Muscle of leg (tissue), 11 donors: ENCODE measurements around the gene CHIT1. TPM values are rescaled to one million over a fixed set of nuclear protein-coding genes. Genes with fewer than 3 reads are reported as not detected.

ENCODE experiments used
- DNase-seq: peaks from one replicate; pipeline ENCODE4 v3.0.0; 2013
- H3K27ac ChIP-seq: one replicate; pipeline ENCODE4 v1.5.1; 2013; ENCODE audit warnings: mild to moderate bottlenecking, low read length, control low read depth
- H3K27me3 ChIP-seq: one replicate; pipeline ENCODE4 v1.6.1; 2013; ENCODE audit warnings: low read length; ENCODE audit not compliant: control insufficient read depth, insufficient read depth
- H3K36me3 ChIP-seq: one replicate; pipeline ENCODE4 v1.6.1; 2013; ENCODE audit warnings: low read length; ENCODE audit not compliant: control insufficient read depth, insufficient read depth
- H3K4me1 ChIP-seq: one replicate; pipeline ENCODE4 v1.6.1; 2013; ENCODE audit warnings: low read length; ENCODE audit not compliant: control insufficient read depth, insufficient read depth
- H3K4me3 ChIP-seq: one replicate; pipeline ENCODE4 v1.5.1; 2013; ENCODE audit warnings: low read length, control low read depth
- H3K9me3 ChIP-seq: replicated peaks from 2 replicates; pipeline ENCODE4 v1.6.1; 2013; ENCODE audit warnings: low read depth, low read length; ENCODE audit not compliant: control insufficient read depth
- WGBS: methylation state at CpG from one replicate; pipeline ENCODE4 v1.1.5; 2013; ENCODE audit warnings: missing lambda C conversion rate; ENCODE audit not compliant: insufficient coverage; 5-methylcytosine and 5-hydroxymethylcytosine counted together
- polyA plus RNA-seq, 8 donors: library from polyadenylated mRNA; unstranded; fragments of 120-200 nt; gene quantifications; one replicate each; pipeline versions ENCODE4 v1.2.1 to v1.2.3, GENCODE V29; 2013; ENCODE audit warnings: inconsistent platforms in 1 of 8, low replicate concordance in 1 of 8; ENCODE audit not compliant: insufficient read length in 8 of 8, insufficient read depth in 1 of 8
- total RNA-seq: library from RNA; stranded (reverse); fragments of 120-200 nt; gene quantifications from one replicate; pipeline ENCODE4 v1.2.4, GENCODE V29; 2013

The CHIT1 gene
- total and polyA plus RNA-seq, 9 donors: 0.09 to 1.5 (median 0.57) TPM

- Histone ChIP-seq H3K27me3 (no peaks in the 10 kb centered on the region), H3K4me1 (peaks cover 21% of the 10 kb centered on the region), H3K9me3 (no peaks in the 10 kb centered on the region), H3K27ac (no peak overlapping the region), H3K4me3 (no peak overlapping the region), H3K36me3 (no peaks in the 10 kb centered on the region)
- WGBS: 71% methylated on average over 3 of the region's 3 CpGs
- no peak for DNase-seq
Measured at GRCh38 chr1:203196371-203196770, 33.1 kb downstream of the CHIT1 start.

GRCh38 chr1:203190949-203191348 lies 38.5 kb downstream of the CHIT1 start:
- WGBS: 90% methylated on average over 1 of the region's 2 CpGs
- Histone ChIP-seq H3K27me3 (no peaks in the 10 kb centered on the region), H3K4me3 (no peak overlapping the region), H3K27ac (no peak overlapping the region), H3K9me3 (no peaks in the 10 kb centered on the region), H3K36me3 (no peaks in the 10 kb centered on the region), H3K4me1 (peaks cover 7% of the 10 kb centered on the region)
- DNase-seq: no peak

- no peak overlapping the region for H3K27ac ChIP-seq
- H3K9me3 ChIP-seq: no peaks in the 10 kb centered on the region
- peaks cover 7% of the 10 kb centered on the region for H3K4me1 ChIP-seq
- WGBS: 72% methylated on average over 3 of the region's 7 CpGs
- no peak overlapping the region for H3K4me3 ChIP-seq
- H3K27me3 ChIP-seq: no peaks in the 10 kb centered on the region
- H3K36me3 ChIP-seq: no peaks in the 10 kb centered on the region
- no peak for DNase-seq
Measured at GRCh38 chr1:203189951-203190352, 39.5 kb downstream of the CHIT1 start.

DNA sequence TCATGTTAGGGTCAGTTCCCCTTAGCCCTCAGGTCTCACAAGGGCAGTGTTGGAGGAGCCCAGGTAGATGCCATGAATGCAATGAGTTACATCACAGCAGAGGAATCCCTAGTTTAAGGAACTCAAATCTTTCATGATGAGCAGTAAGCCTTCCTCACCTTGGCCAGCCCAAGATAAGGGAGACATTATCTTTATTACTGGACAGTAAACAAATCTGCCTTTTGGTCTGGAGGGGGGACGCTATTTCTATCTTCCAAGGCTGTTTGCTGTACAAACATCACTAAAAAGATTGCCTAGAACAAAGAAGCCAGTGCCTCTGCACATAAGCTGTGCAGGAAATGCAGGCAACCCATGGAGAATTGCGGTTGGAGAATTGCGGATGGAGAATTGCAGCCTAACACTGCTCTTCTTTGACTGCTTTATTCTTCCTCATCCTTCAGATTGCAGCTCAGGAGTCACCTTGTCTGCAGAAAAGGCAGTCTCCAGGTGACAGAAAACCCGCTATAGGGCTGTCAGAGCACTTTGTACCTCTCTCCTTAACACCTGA lies 40.7 kb downstream of the CHIT1 start:
- Histone ChIP-seq H3K27me3 (no peaks in the 10 kb centered on the region), H3K36me3 (no peaks in the 10 kb centered on the region), H3K9me3 (no peaks in the 10 kb centered on the region), H3K4me1 (peaks cover 7% of the 10 kb centered on the region), H3K27ac (no peak overlapping the region), H3K4me3 (no peak overlapping the region)
- DNase-seq: no peak
- WGBS: no CpG with 5 or more reads among the region's 4 CpGs

DNA sequence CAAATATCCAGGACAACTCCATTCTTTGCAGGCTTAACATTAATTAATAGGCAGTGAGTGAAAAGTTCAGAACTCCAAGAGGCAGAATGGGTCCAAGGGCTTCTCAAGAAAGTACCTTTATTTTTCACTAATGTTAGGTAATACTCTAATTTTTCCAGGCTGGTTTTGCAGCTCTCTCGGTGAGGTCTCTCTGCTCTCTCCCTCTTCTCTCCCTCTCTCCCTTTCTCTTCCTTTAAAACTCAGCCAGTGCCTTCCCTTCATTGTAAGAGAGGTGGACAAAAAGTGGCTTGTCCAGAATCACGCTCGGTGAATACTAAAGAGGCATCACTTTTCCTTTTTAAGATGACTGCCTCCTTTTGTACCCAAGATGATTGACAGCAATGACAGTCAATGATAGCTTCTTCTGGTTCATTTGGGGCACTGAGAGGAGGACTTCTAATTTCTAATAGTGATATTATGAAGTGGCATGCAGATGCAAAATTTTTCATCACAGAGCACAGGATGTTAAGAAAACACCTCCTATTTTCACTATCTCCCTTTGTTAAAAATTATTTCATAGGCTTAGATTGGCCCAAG lies 41.7 kb downstream of the CHIT1 start:
- Histone ChIP-seq H3K4me1 (peaks cover 7% of the 10 kb centered on the region), H3K4me3 (no peak overlapping the region), H3K27ac (no peak overlapping the region), H3K9me3 (no peaks in the 10 kb centered on the region), H3K27me3 (no peaks in the 10 kb centered on the region), H3K36me3 (no peaks in the 10 kb centered on the region)
- no CpG with 5 or more reads among the region's 3 CpGs for WGBS
- no peak for DNase-seq

- H3K27ac ChIP-seq: no peak overlapping the region
- H3K27me3 ChIP-seq: no peaks in the 10 kb centered on the region
- DNase-seq: no peak
- peaks cover 8% of the 10 kb centered on the region for H3K4me1 ChIP-seq
- 16% methylated on average over 3 of the region's 7 CpGs for WGBS
- H3K36me3 ChIP-seq: no peaks in the 10 kb centered on the region
- H3K4me3 ChIP-seq: no peak overlapping the region
- no peaks in the 10 kb centered on the region for H3K9me3 ChIP-seq
Measured at GRCh38 chr1:203187304-203187685, 42.2 kb downstream of the CHIT1 start.

DNA sequence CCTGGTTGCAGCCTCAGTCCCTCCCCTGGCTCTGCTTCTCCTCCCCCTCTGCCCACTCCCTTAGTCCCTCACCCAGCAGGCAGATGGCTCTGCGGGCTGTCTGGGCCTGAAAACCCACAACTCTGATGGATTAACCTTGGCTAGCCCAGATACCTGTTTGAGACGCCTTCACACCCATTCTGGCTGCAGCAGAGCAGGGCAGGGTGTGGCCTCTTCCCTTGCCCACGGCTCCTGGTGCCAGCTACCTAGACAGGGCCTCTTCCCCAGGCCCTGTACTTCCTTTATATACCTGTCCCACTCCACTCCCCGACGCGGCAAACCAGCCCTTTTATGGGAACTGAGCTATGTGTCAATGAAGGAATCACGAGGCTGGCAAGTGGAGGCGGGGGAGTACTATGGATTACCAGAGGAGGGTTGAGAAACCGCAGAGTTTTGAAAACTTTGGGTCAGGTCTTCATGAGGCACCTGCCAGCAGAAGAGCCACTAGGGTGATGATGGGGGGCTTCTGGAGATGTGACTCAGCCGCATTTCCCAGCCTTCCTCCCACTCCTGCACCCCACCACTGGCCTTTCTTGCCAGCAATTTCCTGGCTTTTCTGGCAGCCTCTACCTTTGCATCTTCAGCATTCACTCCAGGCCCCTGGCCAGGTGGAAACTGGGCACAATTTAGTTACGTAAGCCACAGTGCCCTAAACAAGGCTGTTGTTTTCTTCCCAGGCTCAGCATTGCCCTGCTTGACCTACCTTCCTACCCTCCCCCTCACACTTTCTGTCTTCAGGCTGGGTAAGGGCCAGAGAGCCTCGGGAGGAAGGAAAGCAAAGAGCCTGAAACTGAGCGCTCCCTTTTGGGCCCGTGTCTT lies 42.8 kb downstream of the CHIT1 start, which contains the start of gene CHI3L1:
Gene CHI3L1 (minus strand): TSS at position 259 of the 858 bp plus-strand sequence. CDS start 81 bp downstream, at position 178.
- Histone ChIP-seq H3K27ac (no peak within 1 kb of the TSS), H3K4me1 (peaks cover 11% of the 10 kb centered on the region), H3K4me3 (no peak within 1 kb of the TSS), H3K36me3 (no peaks in the 10 kb centered on the region), H3K9me3 (no peaks in the 10 kb centered on the region), H3K27me3 (no peaks in the 10 kb centered on the region)
- WGBS: 33% methylated on average over 4 of the region's 14 CpGs
- DNase-seq: no peak

- H3K27ac ChIP-seq: no peak overlapping the region
- peaks cover 11% of the 10 kb centered on the region for H3K4me1 ChIP-seq
- H3K9me3 ChIP-seq: no peaks in the 10 kb centered on the region
- 100% methylated on average over 2 of the region's 5 CpGs for WGBS
- H3K4me3 ChIP-seq: no peak overlapping the region
- DNase-seq: no peak
- H3K27me3 ChIP-seq: no peaks in the 10 kb centered on the region
- H3K36me3 ChIP-seq: no peaks in the 10 kb centered on the region
Measured at GRCh38 chr1:203186091-203186445, 43.4 kb downstream of the CHIT1 start.

DNA sequence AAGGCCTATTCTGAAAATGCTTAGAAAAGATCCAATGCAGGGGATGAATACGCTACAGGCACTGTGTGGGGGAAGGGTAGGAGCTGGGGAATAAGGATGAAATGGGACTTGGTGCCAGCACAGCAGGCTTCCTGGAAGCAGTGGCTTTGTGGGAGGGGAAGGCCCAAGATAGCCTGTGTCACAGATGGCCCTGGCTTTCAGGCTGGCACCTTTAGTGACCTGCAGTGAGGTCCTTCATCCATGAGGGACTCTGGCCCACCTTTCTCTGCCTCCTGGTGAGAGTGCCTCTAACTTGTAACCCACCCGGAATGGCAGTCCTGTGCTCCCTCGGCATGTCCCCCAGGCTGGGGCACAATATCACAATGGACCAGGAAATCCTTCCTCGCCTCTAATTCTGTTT lies 43.9 kb downstream of the CHIT1 start:
- 61% methylated on average over 4 of the region's 4 CpGs for WGBS

DNA sequence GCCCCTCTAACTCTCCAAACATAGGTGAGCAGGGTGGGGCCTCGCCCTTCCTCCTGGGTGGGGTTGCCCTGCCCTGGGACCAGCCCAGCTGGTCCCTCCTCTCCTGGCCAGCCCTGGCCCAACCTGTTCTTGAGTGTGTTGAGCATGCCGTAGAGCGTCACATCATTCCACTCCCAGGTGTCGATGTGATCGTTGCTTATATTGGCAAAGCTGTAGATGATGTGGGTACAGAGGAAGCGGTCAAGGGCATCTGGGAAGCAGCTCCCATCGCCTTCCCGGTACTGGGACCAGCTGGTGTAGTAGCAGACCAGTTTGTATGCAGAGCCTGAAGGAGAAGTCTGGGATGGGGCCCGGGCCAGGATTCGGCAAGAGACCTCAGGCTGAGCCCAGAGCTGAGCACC lies 44.4 kb downstream of the CHIT1 start:
- DNase-seq: no peak
- no peaks in the 10 kb centered on the region for H3K9me3 ChIP-seq
- H3K36me3 ChIP-seq: no peaks in the 10 kb centered on the region
- no peak overlapping the region for H3K4me3 ChIP-seq
- no peak overlapping the region for H3K27ac ChIP-seq
- peaks cover 11% of the 10 kb centered on the region for H3K4me1 ChIP-seq
- 94% methylated on average over 9 of the region's 10 CpGs for WGBS
- H3K27me3 ChIP-seq: no peaks in the 10 kb centered on the region

More for the DNA sequence above, 43.9 kb downstream of the CHIT1 start:
- H3K36me3 ChIP-seq: no peaks in the 10 kb centered on the region
- no peak overlapping the region for H3K27ac ChIP-seq
- peaks cover 11% of the 10 kb centered on the region for H3K4me1 ChIP-seq
- H3K27me3 ChIP-seq: no peaks in the 10 kb centered on the region
- H3K9me3 ChIP-seq: no peaks in the 10 kb centered on the region
- no peak for DNase-seq
- no peak overlapping the region for H3K4me3 ChIP-seq
